Thoracic aorta (tissue), 2 donors: ENCODE measurements around the gene OR10G8. TPM values are rescaled to one million over a fixed set of nuclear protein-coding genes. Genes with fewer than 3 reads are reported as not detected.
A peak's percentile ranks its signal among the peaks of the same experiment; 100 is the strongest.

ENCODE experiments used
- ATAC-seq: fragments of 150-250 bp; one replicate; pipeline ENCODE4 v1.8.0; 2017; ENCODE audit warnings: low read depth; ENCODE audit not compliant: insufficient number of reproducible peaks, low FRiP score
- DNase-seq: peaks from one replicate; pipeline ENCODE4 v3.0.0-alpha.2; 2020; ENCODE audit warnings: low spot score
- H3K27ac ChIP-seq, 2 donors: fragments of 200-600 bp; sonication (generic); 1 replicate in 1 of 2; 2 replicates in 1 of 2; pipeline ENCODE4 v1.5.1; 2016; ENCODE audit warnings: mild to moderate bottlenecking in 2 of 2, moderate library complexity in 2 of 2
- H3K27me3 ChIP-seq: fragments of 200-600 bp; sonication (generic); replicated peaks from 2 replicates; pipeline ENCODE4 v1.6.0; 2016; ENCODE audit warnings: mild to moderate bottlenecking; ENCODE audit not compliant: insufficient read depth
- H3K36me3 ChIP-seq: fragments of 200-600 bp; sonication (generic); one replicate; pipeline ENCODE4 v1.5.1; 2016
- H3K4me1 ChIP-seq, 2 donors: fragments of 200-600 bp; sonication (generic); 1 replicate in 1 of 2; 2 replicates in 1 of 2; pipeline versions ENCODE4 v1.5.1 to v1.6.0; 2016; ENCODE audit warnings: low read depth in 2 of 2, mild to moderate bottlenecking in 1 of 2; ENCODE audit not compliant: control insufficient read depth in 1 of 2
- H3K4me3 ChIP-seq: fragments of 200-600 bp; sonication (generic); 2 replicates; pipeline ENCODE4 v1.5.1; 2016; ENCODE audit warnings: mild to moderate bottlenecking
- H3K9me3 ChIP-seq: fragments of 200-600 bp; sonication (generic); 2 replicates; pipeline ENCODE4 v1.5.1; 2016
- CTCF ChIP-seq: fragments of 200-600 bp; sonication (generic); IDR thresholded peaks from one replicate; pipeline ENCODE4 v1.5.1; 2019; ENCODE audit warnings: antibody characterized with exemption
- total RNA-seq, 2 donors: library from RNA; depleted of rRNA; stranded (reverse); fragments of >200 nt; gene quantifications; one replicate each; pipeline versions ENCODE4 v1.1.0 to v1.2.3, GENCODE V29; 2016

The OR10G8 gene
- total RNA-seq, 2 donors from 2014 or later: not detected

GRCh38 chr11:124052966-124053365 is 26.4 kb downstream of the OR10G8 start:
- DNase-seq (no peak), ATAC-seq (no peak)
- Histone ChIP-seq H3K27me3 (no peaks in the 10 kb centered on the region), H3K9me3 (no peaks in the 10 kb centered on the region), H3K4me3 (no peak overlapping the region), H3K4me1 (no peaks in the 10 kb centered on the region), H3K27ac (no peak overlapping the region), H3K36me3 (no peaks in the 10 kb centered on the region)
- TF ChIP-seq CTCF: no peak

- H3K27ac ChIP-seq: no peak overlapping the region
- no peak for TF ChIP-seq CTCF
- no peaks in the 10 kb centered on the region for H3K36me3 ChIP-seq
Measured at GRCh38 chr11:124068601-124069110, 42.1 kb downstream of the OR10G8 start.

GRCh38 chr11:124069429-124070401 is 43.1 kb downstream of the OR10G8 start:
- H3K27ac ChIP-seq: no peak overlapping the region
- peaks cover 0 to 7% of the 10 kb centered on the region in 2 donors for H3K4me1 ChIP-seq
- no peak for TF ChIP-seq CTCF
- H3K27me3 ChIP-seq: peaks cover 3% of the 10 kb centered on the region
- peak overlapping the region; percentile 18 for H3K4me3 ChIP-seq
- ATAC-seq (no peak), DNase-seq (no peak)
- no peaks in the 10 kb centered on the region for H3K9me3 ChIP-seq
- H3K36me3 ChIP-seq: no peaks in the 10 kb centered on the region

More at GRCh38 chr11:124068601-124069110, 42.1 kb downstream of the OR10G8 start:
- Histone ChIP-seq H3K4me1 (peaks cover 0 to 7% of the 10 kb centered on the region in 2 donors), H3K27me3 (no peaks in the 10 kb centered on the region), H3K4me3 (no peak overlapping the region), H3K9me3 (no peaks in the 10 kb centered on the region)
- DNase-seq: no peak
- no peak for ATAC-seq

GRCh38 chr11:124070915-124071622 is 44.5 kb downstream of the OR10G8 start:
- H3K27ac ChIP-seq: no peak overlapping the region
- peak; percentile 77 for TF ChIP-seq CTCF
- ATAC-seq: no peak
- no peaks in the 10 kb centered on the region for H3K9me3 ChIP-seq
- DNase-seq: no peak
- peaks cover 0 to 13% of the 10 kb centered on the region in 2 donors for H3K4me1 ChIP-seq
- no peaks in the 10 kb centered on the region for H3K36me3 ChIP-seq
- H3K27me3 ChIP-seq: peaks cover 3% of the 10 kb centered on the region
- H3K4me3 ChIP-seq: peak overlapping the region; percentile 37

- no peak overlapping the region for H3K27ac ChIP-seq
- H3K9me3 ChIP-seq: no peaks in the 10 kb centered on the region
- no peak for ATAC-seq
- DNase-seq: no peak
- H3K36me3 ChIP-seq: no peaks in the 10 kb centered on the region
- H3K4me1 ChIP-seq: peaks cover 0 to 16% of the 10 kb centered on the region in 2 donors
- TF ChIP-seq CTCF: no peak
- peaks cover 3% of the 10 kb centered on the region for H3K27me3 ChIP-seq
- H3K4me3 ChIP-seq: peak overlapping the region; percentile 37
Measured at GRCh38 chr11:124071623-124071948, 45.0 kb downstream of the OR10G8 start.
